H9 (cell line): ENCODE data around the gene CALHM1. TPM values are rescaled to one million over a fixed set of nuclear protein-coding genes. Genes with fewer than 3 reads are reported as not detected.

Experiments
- DNase-seq: peaks from one replicate; pipeline ENCODE4 v3.0.0-alpha.2; 2017
- H2AFZ ChIP-seq: one replicate; pipeline ENCODE4 v1.6.1; 2013; ENCODE audit warnings: mild to moderate bottlenecking, low read length, control low read depth, moderate library complexity
- H2AK5ac ChIP-seq: 2 replicates; pipeline ENCODE4 v1.6.1; 2013; ENCODE audit warnings: low read length, control low read depth, mixed read lengths; ENCODE audit not compliant: insufficient read length
- H2BK120ac ChIP-seq: one replicate; pipeline ENCODE4 v1.6.1; 2013; ENCODE audit warnings: low read depth, mild to moderate bottlenecking, low read length, control low read depth, inconsistent platforms; ENCODE audit not compliant: poor library complexity, severe bottlenecking
- H2BK12ac ChIP-seq: 2 replicates; pipeline ENCODE4 v1.6.1; 2013; ENCODE audit warnings: low read length, control low read depth, mixed read lengths, low read depth; ENCODE audit not compliant: insufficient read length
- H2BK15ac ChIP-seq: 2 replicates; pipeline ENCODE4 v1.6.1; 2013; ENCODE audit warnings: low read depth, low read length, control low read depth
- H2BK20ac ChIP-seq: one replicate; pipeline ENCODE4 v1.6.1; 2013; ENCODE audit warnings: low read depth, mild to moderate bottlenecking, low read length, control low read depth, inconsistent platforms; ENCODE audit not compliant: poor library complexity, severe bottlenecking
- H2BK5ac ChIP-seq: 2 replicates; pipeline ENCODE4 v1.6.1; 2013; ENCODE audit warnings: low read length, control low read depth, mixed read lengths; ENCODE audit not compliant: insufficient read length
- H3K14ac ChIP-seq: 2 replicates; pipeline ENCODE4 v1.6.1; 2013; ENCODE audit warnings: low read length, control low read depth; ENCODE audit not compliant: insufficient read depth
- H3K18ac ChIP-seq: 2 replicates; pipeline ENCODE4 v1.6.1; 2013; ENCODE audit warnings: low read depth, mild to moderate bottlenecking, mixed read lengths, low read length, control low read depth; ENCODE audit not compliant: insufficient read length
- H3K23ac ChIP-seq: 2 replicates; pipeline ENCODE4 v1.6.1; 2013; ENCODE audit warnings: low read length, control low read depth, mixed read lengths, low read depth; ENCODE audit not compliant: insufficient read length
- H3K23me2 ChIP-seq: 2 replicates; pipeline ENCODE4 v1.6.1; 2013; ENCODE audit warnings: low read depth, mild to moderate bottlenecking, mixed read lengths, low read length, control low read depth; ENCODE audit not compliant: insufficient read length, poor library complexity, severe bottlenecking
- H3K27ac ChIP-seq: 2 replicates; pipeline ENCODE4 v1.5.1; 2013; ENCODE audit warnings: low read length, control low read depth, mixed read lengths, low read depth; ENCODE audit not compliant: insufficient read length
- H3K27me3 ChIP-seq: 2 replicates; pipeline ENCODE4 v1.6.1; 2013; ENCODE audit warnings: low read length, control low read depth, inconsistent platforms; ENCODE audit not compliant: insufficient read depth
- H3K4ac ChIP-seq: 2 replicates; pipeline ENCODE4 v1.6.1; 2013; ENCODE audit warnings: low read depth, mild to moderate bottlenecking, control low read depth, inconsistent platforms, low read length, moderate library complexity
- H3K4me1 ChIP-seq: 2 replicates; pipeline ENCODE4 v1.6.1; 2013; ENCODE audit warnings: low read length, control low read depth, inconsistent platforms; ENCODE audit not compliant: insufficient read depth
- H3K4me2 ChIP-seq: 2 replicates; pipeline ENCODE4 v1.6.1; 2013; ENCODE audit warnings: low read length, control low read depth, mixed read lengths; ENCODE audit not compliant: insufficient read length, insufficient read depth
- H3K56ac ChIP-seq: 2 replicates; pipeline ENCODE4 v1.6.1; 2013; ENCODE audit warnings: low read depth, mild to moderate bottlenecking, mixed read lengths, low read length, control low read depth; ENCODE audit not compliant: insufficient read length
- H3K79me1 ChIP-seq: 2 replicates; pipeline ENCODE4 v1.6.1; 2013; ENCODE audit warnings: low read depth, mild to moderate bottlenecking, moderate library complexity, low read length, control low read depth, inconsistent platforms; ENCODE audit not compliant: insufficient read depth, poor library complexity, severe bottlenecking
- H3K79me2 ChIP-seq: 2 replicates; pipeline ENCODE4 v1.6.1; 2013; ENCODE audit warnings: low read length, control low read depth, inconsistent platforms; ENCODE audit not compliant: insufficient read depth
- H3K9ac ChIP-seq: 2 replicates; pipeline ENCODE4 v1.6.1; 2013; ENCODE audit warnings: low read length, control low read depth, mixed read lengths; ENCODE audit not compliant: insufficient read length; ENCODE audit errors: extremely low read depth
- H3K9me3 ChIP-seq: one replicate; pipeline ENCODE4 v1.6.1; 2013; ENCODE audit warnings: low read depth, low read length, inconsistent platforms; ENCODE audit not compliant: control insufficient read depth
- H3T11ph ChIP-seq: one replicate; pipeline ENCODE4 v1.6.1; 2013; ENCODE audit warnings: mild to moderate bottlenecking, low read length, control low read depth, inconsistent platforms
- H4K20me1 ChIP-seq: one replicate; pipeline ENCODE4 v1.6.1; 2013; ENCODE audit not compliant: control insufficient read depth, insufficient read length, insufficient read depth
- H4K5ac ChIP-seq: 2 replicates; pipeline ENCODE4 v1.6.1; 2013; ENCODE audit warnings: low read depth, mild to moderate bottlenecking, mixed read lengths, low read length, control low read depth; ENCODE audit not compliant: insufficient read length
- H4K8ac ChIP-seq: replicated peaks from 2 replicates; pipeline ENCODE4 v1.6.1; 2013; ENCODE audit warnings: low read length, control low read depth, mixed read lengths, low read depth; ENCODE audit not compliant: insufficient read length
- H4K91ac ChIP-seq: 2 replicates; pipeline ENCODE4 v1.6.1; 2013; ENCODE audit warnings: low read depth, mild to moderate bottlenecking, moderate library complexity, mixed read lengths, low read length, control low read depth; ENCODE audit not compliant: insufficient read length
- H3K27ac Mint-ChIP-seq, 3 experiments: 2 replicates in 2 of 3; 3 replicates in 1 of 3; pipeline ENCODE4 v1.8.0; 2020 to 2021; ENCODE audit warnings: mixed read lengths in 3 of 3, mild to moderate bottlenecking in 1 of 3, moderate library complexity in 1 of 3
- H3K27me3 Mint-ChIP-seq: 2 replicates; pipeline ENCODE4 v1.8.0; 2021; ENCODE audit warnings: low read depth, mild to moderate bottlenecking, moderate library complexity, mixed read lengths
- H3K36me3 Mint-ChIP-seq, 3 experiments: 2 replicates in 2 of 3; 3 replicates in 1 of 3; pipeline ENCODE4 v1.8.0; 2020 to 2021; ENCODE audit warnings: low read depth in 3 of 3, mixed read lengths in 3 of 3; ENCODE audit not compliant: insufficient read depth in 1 of 3
- H3K4me1 Mint-ChIP-seq, 2 experiments: 2 replicates each; pipeline ENCODE4 v1.8.0; 2020; ENCODE audit warnings: mixed read lengths in 2 of 2
- H3K4me3 Mint-ChIP-seq, 2 experiments: 2 replicates in 1 of 2; 3 replicates in 1 of 2; pipeline ENCODE4 v1.8.0; 2020 to 2021; ENCODE audit warnings: mild to moderate bottlenecking in 2 of 2, mixed read lengths in 2 of 2, moderate library complexity in 1 of 2
- H3K9me3 Mint-ChIP-seq, 2 experiments: 2 replicates in 1 of 2; 3 replicates in 1 of 2; pipeline ENCODE4 v1.8.0; 2020; ENCODE audit warnings: mild to moderate bottlenecking in 2 of 2, mixed read lengths in 2 of 2, moderate library complexity in 1 of 2
- CTCF ChIP-seq: fragments of 200-600 bp; sonication (generic); conservative IDR thresholded peaks from 3 replicates; pipeline ENCODE4 v1.8.0; 2021; ENCODE audit warnings: antibody characterized with exemption, mild to moderate bottlenecking
- WGBS: extraction: QIAGEN DNeasy Blood & Tissue Kit; methylation state at CpG from one replicate; pipeline ENCODE4 v1.1.7; 2013; ENCODE audit warnings: missing lambda C conversion rate, low lambda C conversion rate, mixed read lengths; ENCODE audit not compliant: insufficient read length; ENCODE audit errors: extremely low coverage; 5-methylcytosine and 5-hydroxymethylcytosine counted together
- total RNA-seq: library from RNA; stranded (reverse); gene quantifications from 2 replicates; pipeline ENCODE4 v1.2.1, GENCODE V29; 2021

Gene CALHM1
- total RNA-seq, 1 experiment from 2014 or later, result 0.13 TPM

GRCh38 chr10:103501186-103501585 is 42.5 kb upstream of the CALHM1 start:
- H3K27me3 Mint-ChIP-seq, result peaks cover 27% of the 10 kb centered on the region
- Histone ChIP-seq H4K8ac (no peak overlapping the region), H3T11ph (no peak overlapping the region), H2BK5ac (no peak overlapping the region), H3K79me2 (no peaks in the 10 kb centered on the region), H3K4ac (no peak overlapping the region), H2AFZ (no peak overlapping the region), H3K18ac (no peak overlapping the region), H3K9me3 (no peaks in the 10 kb centered on the region), H4K91ac (no peak overlapping the region), H3K27me3 (no peaks in the 10 kb centered on the region), H3K4me2 (no peak overlapping the region), H3K14ac (no peak overlapping the region), H2AK5ac (no peak overlapping the region), H2BK12ac (no peak overlapping the region), H4K20me1 (no peaks in the 10 kb centered on the region), H3K9ac (no peak overlapping the region), H3K4me1 (no peaks in the 10 kb centered on the region), H3K79me1 (no peaks in the 10 kb centered on the region), H2BK120ac (no peak overlapping the region), H4K5ac (no peak overlapping the region), H2BK20ac (no peak overlapping the region), H3K23me2 (no peaks in the 10 kb centered on the region), H3K56ac (no peak overlapping the region), H3K27ac (no peak overlapping the region), H2BK15ac (no peak overlapping the region), H3K23ac (no peak overlapping the region)
- no peaks in the 10 kb centered on the region for H3K9me3 Mint-ChIP-seq
- no peaks in the 10 kb centered on the region for H3K36me3 Mint-ChIP-seq
- no peak overlapping the region for H3K4me3 Mint-ChIP-seq
- DNase-seq, result no peak
- no CpG with 5 or more reads among the region's 3 CpGs for WGBS
- no peak for TF ChIP-seq CTCF
- H3K27ac Mint-ChIP-seq, result peak overlapping the region in 1 of 3 experiments; percentile 0; a peak in 1 of 7 replicates
- peaks cover 8 to 15% of the 10 kb centered on the region in 2 experiments for H3K4me1 Mint-ChIP-seq
